HCT116 (cell line): ENCODE results near the gene MEG3. TPM values are rescaled to one million over a fixed set of nuclear protein-coding genes. Genes with fewer than 3 reads are reported as not detected.

ENCODE experiments used
- ATAC-seq: fragments of 200-7000 bp; cut with Tn5 transposase; 2 replicates; pipeline ENCODE4 v1.9.1; 2020; ENCODE audit warnings: mild to moderate bottlenecking, moderate library complexity
- BruUV-seq: library from RNA; stranded (reverse); fragments of 400-500 nt; replicated peaks from 2 replicates; lab custom pipeline; 2021; lab: Mats Ljungman, UMichigan
- CTCF ChIA-PET: fragments of 300-600 bp; sonication (Branson Sonifier 250); formaldehyde crosslinking; loops from one replicate; lab custom pipeline; 2021; ENCODE audit warnings: antibody characterized with exemption; lab: Charles Lee
- POLR2A ChIA-PET: fragments of 300-600, 350-600 bp; sonication (Branson Sonifier 250); formaldehyde crosslinking; loops from one replicate; lab custom pipeline; 2021; ENCODE audit warnings: antibody characterized with exemption; lab: Charles Lee
- RAD21 ChIA-PET, 2 experiments: fragments of 300-600 bp; sonication (Branson Sonifier 250); formaldehyde crosslinking; loops; one replicate each; lab custom pipeline; 2023; ENCODE audit warnings: low total read pairs in 2 of 2; ENCODE audit not compliant: uncharacterized antibody in 2 of 2, unreplicated experiment in 2 of 2, low non-redundant PET in 1 of 2; lab: Charles Lee
- DNase-seq: peaks from one replicate; pipeline ENCODE4 v3.0.0-alpha.2; 2010; ENCODE audit warnings: low read depth, low spot score
- H2AFZ ChIP-seq: fragments of 200-600 bp; shearing (Covaris generic), sonication (generic); 2 replicates; pipeline ENCODE4 v1.6.1; 2017; ENCODE audit warnings: low read depth, mixed run types, mixed read lengths, antibody characterized with exemption, low read length; ENCODE audit not compliant: poor library complexity, severe bottlenecking
- H3K27ac ChIP-seq: 2 replicates; pipeline ENCODE4 v1.5.1; 2012; ENCODE audit warnings: low read depth, low read length
- H3K27me3 ChIP-seq: fragments of 200-600 bp; sonication (generic); 2 replicates; pipeline ENCODE4 v1.6.1; 2016; ENCODE audit warnings: mixed run types, low read length, mixed read lengths; ENCODE audit not compliant: insufficient read depth
- H3K36me3 ChIP-seq, 2 experiments: fragments of 200-500 bp in 1 of 2; fragments of 200-600 bp in 1 of 2; sonication (Bioruptor generic) in 1 of 2; sonication (generic) in 1 of 2; 2 replicates each; pipeline versions ENCODE4 v1.5.1 to v1.6.1; 2014 to 2016; ENCODE audit warnings: low read length in 2 of 2, inconsistent platforms in 1 of 2, mixed read lengths in 1 of 2, mixed run types in 1 of 2; ENCODE audit not compliant: insufficient read depth in 2 of 2, control insufficient read depth in 1 of 2
- H3K4me1 ChIP-seq, 2 experiments: fragments of 200-600 bp in 1 of 2; sonication (generic) in 1 of 2; 2 replicates each; pipeline versions ENCODE4 v1.5.1 to v1.6.1; 2012 to 2017; ENCODE audit warnings: low read length in 2 of 2, inconsistent platforms in 1 of 2, mild to moderate bottlenecking in 1 of 2, mixed read lengths in 1 of 2, mixed run types in 1 of 2, moderate library complexity in 1 of 2; ENCODE audit not compliant: insufficient read depth in 2 of 2, control insufficient read depth in 1 of 2
- H3K4me2 ChIP-seq: fragments of 200-600 bp; sonication (generic); 2 replicates; pipeline ENCODE4 v1.6.1; 2017; ENCODE audit warnings: mixed run types, low read length, mixed read lengths
- H3K4me3 ChIP-seq, 2 experiments: fragments of 200-600 bp in 1 of 2; sonication (generic) in 1 of 2; replicated peaks in 1 of 2; 2 replicates each; pipeline ENCODE4 v1.5.1; 2011 to 2016; ENCODE audit warnings: low read length in 2 of 2, control low read depth in 1 of 2, low read depth in 1 of 2, mild to moderate bottlenecking in 1 of 2, mixed read lengths in 1 of 2, mixed run types in 1 of 2
- H3K79me2 ChIP-seq: fragments of 200-600 bp; sonication (generic); 2 replicates; pipeline ENCODE4 v1.6.1; 2017; ENCODE audit warnings: mild to moderate bottlenecking, mixed run types, low read length, moderate library complexity, mixed read lengths; ENCODE audit not compliant: insufficient read depth
- H3K9ac ChIP-seq: fragments of 200-600 bp; sonication (generic); 2 replicates; pipeline ENCODE4 v1.6.1; 2016; ENCODE audit warnings: low read length, mixed read lengths
- H3K9me2 ChIP-seq: fragments of 200-600 bp; sonication (generic), shearing (Covaris generic); 2 replicates; pipeline ENCODE4 v1.6.1; 2017; ENCODE audit warnings: mixed run types, mild to moderate bottlenecking, moderate library complexity; ENCODE audit not compliant: insufficient read depth
- H3K9me3 ChIP-seq, 2 experiments: fragments of 200-500 bp in 1 of 2; fragments of 200-600 bp in 1 of 2; sonication (Bioruptor generic) in 1 of 2; sonication (generic) in 1 of 2; 2 replicates each; pipeline ENCODE4 v1.6.1; 2014 to 2017; ENCODE audit warnings: low read length in 2 of 2, mixed read lengths in 2 of 2, inconsistent platforms in 1 of 2, low read depth in 1 of 2, mild to moderate bottlenecking in 1 of 2, mixed run types in 1 of 2, moderate library complexity in 1 of 2; ENCODE audit not compliant: control insufficient read depth in 1 of 2, insufficient read depth in 1 of 2
- H4K20me1 ChIP-seq: fragments of 200-600 bp; sonication (generic), shearing (Covaris generic); 2 replicates; pipeline ENCODE4 v1.6.1; 2017; ENCODE audit warnings: mixed run types, mild to moderate bottlenecking, moderate library complexity; ENCODE audit not compliant: insufficient read depth
- ATF3 ChIP-seq: IDR thresholded peaks from 2 replicates; pipeline ENCODE4 v1.6.1; 2012
- CEBPB ChIP-seq: IDR thresholded peaks from 2 replicates; pipeline ENCODE4 v1.6.1; 2012; ENCODE audit warnings: low read depth
- ELF1 ChIP-seq: IDR thresholded peaks from 2 replicates; pipeline ENCODE4 v1.6.1; 2012; ENCODE audit warnings: low read depth, borderline replicate concordance
- EZH2 ChIP-seq: fragments of 200-600 bp; sonication (generic); IDR thresholded peaks from 2 replicates; pipeline ENCODE4 v1.6.1; 2017; ENCODE audit warnings: antibody characterized with exemption, mixed run types
- EZH2phosphoT487 ChIP-seq: fragments of 200-600 bp; IDR thresholded peaks from 2 replicates; pipeline ENCODE4 v1.6.1; 2018; ENCODE audit warnings: antibody characterized with exemption, borderline replicate concordance
- FOSL1 ChIP-seq: IDR thresholded peaks from 2 replicates; pipeline ENCODE4 v1.6.1; 2012; ENCODE audit warnings: low read depth
- MAX ChIP-seq: IDR thresholded peaks from 2 replicates; pipeline ENCODE4 v1.6.1; 2012
- POLR2A ChIP-seq: IDR thresholded peaks from 2 replicates; pipeline ENCODE4 v1.7.0; 2011; ENCODE audit warnings: borderline replicate concordance; ENCODE audit not compliant: insufficient read depth, insufficient read length; ENCODE audit errors: extremely low read depth
- POLR2AphosphoS5 ChIP-seq: IDR thresholded peaks from 2 replicates; pipeline ENCODE4 v1.6.1; 2011; ENCODE audit warnings: mild to moderate bottlenecking, low read depth, low read length, moderate library complexity
- RAD21 ChIP-seq: IDR thresholded peaks from 2 replicates; pipeline ENCODE4 v1.6.1; 2012; ENCODE audit warnings: low read depth, mild to moderate bottlenecking
- REST ChIP-seq: IDR thresholded peaks from 2 replicates; pipeline ENCODE4 v1.6.1; 2012; ENCODE audit warnings: low read depth
- SRF ChIP-seq: IDR thresholded peaks from 2 replicates; pipeline ENCODE4 v1.6.1; 2012; ENCODE audit warnings: low read depth
- ZBTB33 ChIP-seq: IDR thresholded peaks from 2 replicates; pipeline ENCODE4 v1.6.1; 2011; ENCODE audit warnings: mild to moderate bottlenecking, low read length, moderate library complexity; ENCODE audit not compliant: insufficient replicate concordance; ENCODE audit errors: extremely low read depth
- ZFX ChIP-seq: fragments of 450-650 bp; IDR thresholded peaks from 2 replicates; pipeline ENCODE4 v1.6.1; 2017
- ZNF274 ChIP-seq: fragments of 200-500 bp; sonication (Bioruptor generic); IDR thresholded peaks from 2 replicates; pipeline ENCODE4 v1.6.1; 2014; ENCODE audit warnings: mild to moderate bottlenecking, low read depth, low read length, inconsistent platforms
- intact Hi-C: fragments of 100-400 bp; cut with micrococcal nuclease; formaldehyde crosslinking; loops from 2 replicates; pipeline ENCODE4 v1.10.0; 2022
- total RNA-seq: library from RNA; stranded (reverse); gene quantifications from one replicate; pipeline ENCODE4 v1.2.1, GENCODE V29; 2021; ENCODE audit not compliant: unreplicated experiment

Gene MEG3
- total RNA-seq, 1 experiment from 2014 or later, result 2.5 TPM

- no peaks in the 10 kb centered on the region for H3K4me1 ChIP-seq
- CTCF ChIA-PET, result no interaction called here
- no peak overlapping the region for H3K27ac ChIP-seq
- BruUV-seq, result no TSS peak
- H2AFZ ChIP-seq, result no peak overlapping the region
- H3K4me3 ChIP-seq, result no peak overlapping the region
- intact Hi-C loops, result no loop called here
- no peak for DNase-seq
- H3K36me3 ChIP-seq, result no peaks in the 10 kb centered on the region
- RAD21 ChIA-PET, result no interaction called here
- no peak overlapping the region for H3K4me2 ChIP-seq
- no peak for ATAC-seq
- TF ChIP-seq FOSL1 (no peak), EZH2 (no peak), EZH2phosphoT487 (no peak), REST (no peak), ZBTB33 (no peak), ATF3 (no peak), RAD21 (no peak), ELF1 (no peak), ZNF274 (no peak), ZFX (no peak), CEBPB (no peak), MAX (no peak), POLR2AphosphoS5 (no peak), POLR2A (no peak), SRF (no peak)
- no peak overlapping the region for H3K9ac ChIP-seq
- no peaks in the 10 kb centered on the region for H3K9me2 ChIP-seq
- H4K20me1 ChIP-seq, result no peaks in the 10 kb centered on the region
- H3K79me2 ChIP-seq, result no peaks in the 10 kb centered on the region
- POLR2A ChIA-PET, result no interaction called here
- H3K27me3 ChIP-seq, result no peaks in the 10 kb centered on the region
- H3K9me3 ChIP-seq, result no peaks in the 10 kb centered on the region; a peak in 1 of 4 replicates
Observed at GRCh38 chr14:100822532-100823296, 3.2 kb upstream of the MEG3 start.
